ENCODE results near the gene AFG1L.

Gene AFG1L

GRCh38 chr6:108464418-108465097 is 169.7 kb downstream of the AFG1L start:
- no peak for DNase-seq

GRCh38 chr6:108465098-108465495 is 170.2 kb downstream of the AFG1L start:
- DNase-seq: no peak

DNA sequence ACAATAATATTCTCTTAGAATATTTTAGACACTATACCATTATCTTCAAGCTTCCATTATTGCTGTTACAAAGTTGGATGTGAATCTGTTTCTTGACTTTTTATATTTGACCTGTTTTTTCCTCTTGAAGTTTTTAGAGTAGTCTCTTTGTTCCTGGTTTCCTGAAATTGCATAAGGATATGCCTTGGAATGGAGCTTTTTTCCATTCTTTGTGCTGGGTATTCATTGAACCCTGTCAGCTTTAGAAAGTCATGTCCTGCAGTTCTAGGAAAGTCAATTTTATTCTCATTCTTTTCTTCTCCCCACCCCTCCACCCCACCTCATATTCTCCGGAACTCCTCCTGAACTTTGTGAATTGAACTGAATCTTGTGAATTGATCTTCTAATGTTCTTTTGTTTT is 173.5 kb downstream of the AFG1L start:
- no peak for DNase-seq

DNA sequence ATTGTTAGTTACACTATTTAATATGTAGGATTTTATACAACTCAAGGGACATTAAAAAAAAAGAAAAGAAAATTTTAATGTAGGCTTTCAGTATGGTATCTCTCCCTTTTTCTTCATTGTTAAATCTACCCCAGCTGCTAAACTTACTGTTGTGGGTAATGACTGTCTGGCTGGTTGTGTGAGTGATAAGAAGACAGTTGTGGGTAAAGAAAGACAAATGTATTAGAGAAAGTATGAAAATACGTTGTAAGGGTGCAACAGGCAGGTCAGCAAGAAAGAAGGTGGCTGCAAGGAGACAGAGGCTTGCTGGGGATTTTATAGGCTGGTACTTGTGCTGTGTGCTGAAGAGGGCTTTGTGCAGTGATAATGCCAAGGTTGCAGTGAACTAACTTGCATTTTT is 174.5 kb downstream of the AFG1L start:
- no peak for DNase-seq

GRCh38 chr6:108473197-108473596 is 178.3 kb downstream of the AFG1L start:
- DNase-seq: no peak

- no peak for DNase-seq
Observed at GRCh38 chr6:108476376-108476775, 181.5 kb downstream of the AFG1L start.

- DNase-seq: no peak
Observed at GRCh38 chr6:108476847-108477430, 182.1 kb downstream of the AFG1L start.

DNA sequence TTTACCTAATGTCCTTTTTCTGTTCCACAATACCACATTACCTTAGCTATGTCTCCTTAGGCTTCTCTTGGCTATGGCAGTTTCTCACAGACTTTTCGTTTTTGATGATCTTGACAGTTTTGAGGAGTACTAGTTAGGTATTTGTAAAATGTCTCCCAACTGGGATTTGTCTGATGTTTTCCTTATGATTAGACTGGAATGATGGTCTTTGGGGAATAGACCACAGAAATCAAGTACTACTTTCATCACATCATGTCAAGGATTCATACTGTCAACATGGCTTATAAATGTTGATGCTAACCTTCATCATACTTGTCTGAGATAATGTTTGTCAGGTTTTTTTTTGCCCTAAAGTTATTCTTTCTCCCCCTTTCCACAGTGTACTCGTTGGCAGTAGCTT is 187.7 kb downstream of the AFG1L start:
- DNase-seq: no peak

GRCh38 chr6:108484016-108484415 is 189.2 kb downstream of the AFG1L start:
- DNase-seq: no peak

- no peak for DNase-seq
Observed at GRCh38 chr6:108489699-108490098, 194.8 kb downstream of the AFG1L start.

DNA sequence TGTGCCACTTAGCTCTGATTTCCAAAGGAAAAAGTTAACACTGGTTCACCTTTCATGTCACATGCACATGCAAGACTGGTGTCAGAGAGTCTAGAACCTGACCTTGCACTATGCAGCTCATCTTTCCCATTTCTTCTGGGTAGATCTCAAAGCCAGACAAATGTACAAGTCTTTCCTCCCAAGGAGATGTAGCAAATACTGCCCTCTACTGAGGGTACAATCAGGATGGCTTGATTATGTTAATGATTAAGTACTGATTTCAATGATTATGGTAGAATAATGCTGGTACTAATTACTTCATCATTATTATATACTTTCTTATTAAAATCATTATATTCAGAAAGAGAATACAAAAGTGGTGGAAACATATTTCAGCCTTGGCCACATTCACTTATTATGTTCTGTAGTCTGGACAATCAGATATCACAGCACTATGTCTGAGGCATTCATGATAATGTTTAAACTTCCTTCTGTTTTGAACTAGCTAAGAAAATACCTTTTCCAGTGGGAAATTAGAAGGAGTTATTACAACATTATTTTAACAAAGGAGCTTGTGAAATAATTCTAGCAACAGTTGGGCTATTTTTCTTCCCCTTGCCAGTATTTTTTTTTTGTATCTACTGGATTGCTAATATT is 197.4 kb downstream of the AFG1L start:
- DNase-seq: no peak

- DNase-seq: no peak
Observed at GRCh38 chr6:108494434-108494833, 199.6 kb downstream of the AFG1L start.

DNA sequence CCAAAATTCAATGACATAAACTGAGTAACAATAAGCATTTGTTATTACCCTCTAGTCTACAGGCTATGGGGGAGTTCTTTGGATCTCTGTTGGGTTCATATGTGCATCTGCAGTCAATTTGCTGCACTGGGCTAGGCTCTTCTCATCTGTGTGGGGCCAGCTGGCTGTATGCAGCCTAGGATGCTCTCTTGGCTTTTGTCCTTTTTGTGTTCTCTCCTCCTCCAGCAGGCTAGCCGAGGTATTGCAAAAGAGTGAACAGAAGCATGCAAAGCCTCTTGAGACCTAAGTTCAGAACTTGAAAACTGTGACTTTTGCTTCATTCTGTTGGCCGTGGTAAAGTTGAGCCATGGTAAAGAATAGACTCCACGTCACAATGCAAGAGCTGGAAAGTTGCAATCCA is 203.0 kb downstream of the AFG1L start:
- no peak for DNase-seq

DNA sequence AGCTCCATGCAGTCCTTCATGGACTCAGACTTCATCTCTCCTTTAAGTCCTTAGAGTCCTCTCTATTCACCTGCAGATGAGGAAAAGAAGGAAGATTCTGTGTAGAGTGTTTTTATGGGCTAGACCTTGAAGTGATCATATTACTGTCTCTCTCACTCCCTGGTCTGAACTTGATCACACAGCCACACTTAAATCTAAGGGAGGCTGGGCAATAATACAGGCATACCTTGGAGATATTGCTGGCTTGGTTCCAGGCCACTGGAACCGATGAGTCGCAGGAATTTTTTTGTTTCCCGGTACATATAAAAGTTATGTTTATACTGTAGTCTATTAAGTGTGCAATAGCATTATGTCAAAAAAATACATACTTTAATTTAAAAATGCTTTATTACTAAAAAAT is 206.7 kb downstream of the AFG1L start:
- no peak for DNase-seq

GRCh38 chr6:108502832-108503231 is 208.0 kb downstream of the AFG1L start:
- no peak for DNase-seq

- DNase-seq: no peak
Observed at GRCh38 chr6:108507316-108507715, 212.5 kb downstream of the AFG1L start.

- DNase-seq: no peak
Observed at GRCh38 chr6:108510461-108511319, 215.8 kb downstream of the AFG1L start.

DNA sequence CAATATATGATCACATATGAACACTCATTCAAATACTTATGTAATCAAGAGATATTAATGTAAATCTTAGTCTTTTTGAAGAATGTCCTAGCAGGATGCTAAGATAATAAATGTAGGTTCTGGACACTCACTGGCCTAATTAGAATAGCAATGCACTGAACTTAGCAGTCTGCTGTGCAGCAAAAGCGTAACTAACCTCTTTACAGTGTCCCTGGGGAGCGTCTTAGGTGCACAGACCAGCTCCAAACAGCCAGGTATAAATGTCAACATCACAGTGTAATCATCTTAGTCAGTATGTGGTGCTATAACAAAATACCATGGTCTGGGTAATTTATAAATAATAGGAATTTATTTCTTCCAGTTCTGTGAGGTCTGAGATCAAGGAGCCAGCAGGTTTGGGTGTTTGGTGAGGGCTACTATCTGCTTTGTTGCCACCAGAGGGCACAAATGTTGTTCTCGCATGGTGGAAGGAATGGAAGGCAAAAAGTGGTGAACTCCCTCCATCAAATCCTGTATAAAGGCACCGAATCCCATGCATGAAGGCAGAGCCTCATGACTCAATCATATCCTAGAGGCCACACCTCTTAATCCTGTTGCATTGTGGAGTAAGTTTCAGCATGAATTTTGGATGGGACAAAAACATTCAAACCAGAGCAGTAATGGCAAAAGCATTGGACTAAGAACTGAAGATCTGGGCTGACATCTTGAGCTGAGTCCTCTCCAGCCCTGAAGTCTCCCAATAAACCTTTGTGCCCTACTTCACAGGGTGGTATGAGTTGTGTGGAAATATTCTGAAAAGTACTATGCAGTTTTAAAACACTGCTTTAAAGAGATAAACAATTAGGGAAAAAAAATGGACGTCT is 224.1 kb downstream of the AFG1L start:
- no peak for DNase-seq

DNA sequence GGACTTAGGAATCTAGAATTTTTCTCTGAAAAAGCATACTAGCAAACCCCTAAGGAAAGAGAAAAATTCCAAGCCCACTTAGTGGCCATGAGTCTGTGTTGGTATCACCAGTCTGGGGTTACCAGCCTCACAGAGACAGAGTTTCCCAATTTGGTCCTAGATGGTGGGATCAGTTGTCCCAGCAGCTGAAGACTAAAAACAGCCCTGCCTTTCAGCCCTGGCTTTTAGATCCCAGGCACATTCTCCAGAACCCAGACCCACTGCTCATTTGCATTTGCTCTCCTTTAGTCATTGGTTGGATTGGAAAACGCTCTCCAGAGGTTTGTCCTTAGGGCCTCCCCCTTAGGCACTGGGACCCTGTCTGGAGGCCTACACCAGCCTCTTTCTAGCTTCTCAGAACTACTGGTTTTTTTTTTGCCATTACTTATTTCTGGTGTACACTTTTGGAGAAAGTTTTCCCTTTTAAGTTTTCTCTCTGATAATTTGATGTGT is 226.8 kb downstream of the AFG1L start:
- no peak for DNase-seq

GRCh38 chr6:108523697-108524096 is 228.8 kb downstream of the AFG1L start:
- no peak for DNase-seq

GRCh38 chr6:108524528-108525248 is 229.8 kb downstream of the AFG1L start:
- DNase-seq: no peak

GRCh38 chr6:108526739-108527174 is 231.9 kb downstream of the AFG1L start:
- DNase-seq: no peak
